ENCODE measurements around the gene IST1.

- TF ChIP-seq CTCF (IDR thresholded peaks at IDR 0.05) = no peak
- no peak for TF ChIP-seq ZFX (IDR thresholded peaks at IDR 0.05; ENCODE audit: borderline replicate concordance)
Observed at GRCh38 chr16:71945616-71946015, 50.3 kb downstream of the IST1 start.

Data from 22Rv1 (cell line).